NCI-H524 (cell line): ENCODE results near the gene CEP72.

ENCODE experiments used
- DNase-seq, 2 experiments: peaks; one replicate each; lab custom pipeline; 2025; lab: John Stamatoyannopoulos, UW

CEP72 gene

DNA sequence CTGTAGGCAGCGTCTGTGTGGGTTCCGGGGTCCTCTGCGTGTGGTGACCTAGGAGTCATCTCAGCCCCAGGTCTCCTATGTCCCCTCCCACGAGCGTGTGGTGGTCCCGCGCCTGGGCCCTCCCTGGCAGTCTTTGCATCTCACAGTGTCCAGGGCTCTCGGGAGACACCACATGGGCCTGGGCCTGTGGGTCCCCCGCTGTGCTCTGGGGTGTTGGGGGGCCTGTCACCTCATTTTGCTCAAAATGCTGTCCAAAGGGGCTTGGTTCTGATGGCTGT, 27.1 kb downstream of the CEP72 start:
- DNase-seq: no peak

DNA sequence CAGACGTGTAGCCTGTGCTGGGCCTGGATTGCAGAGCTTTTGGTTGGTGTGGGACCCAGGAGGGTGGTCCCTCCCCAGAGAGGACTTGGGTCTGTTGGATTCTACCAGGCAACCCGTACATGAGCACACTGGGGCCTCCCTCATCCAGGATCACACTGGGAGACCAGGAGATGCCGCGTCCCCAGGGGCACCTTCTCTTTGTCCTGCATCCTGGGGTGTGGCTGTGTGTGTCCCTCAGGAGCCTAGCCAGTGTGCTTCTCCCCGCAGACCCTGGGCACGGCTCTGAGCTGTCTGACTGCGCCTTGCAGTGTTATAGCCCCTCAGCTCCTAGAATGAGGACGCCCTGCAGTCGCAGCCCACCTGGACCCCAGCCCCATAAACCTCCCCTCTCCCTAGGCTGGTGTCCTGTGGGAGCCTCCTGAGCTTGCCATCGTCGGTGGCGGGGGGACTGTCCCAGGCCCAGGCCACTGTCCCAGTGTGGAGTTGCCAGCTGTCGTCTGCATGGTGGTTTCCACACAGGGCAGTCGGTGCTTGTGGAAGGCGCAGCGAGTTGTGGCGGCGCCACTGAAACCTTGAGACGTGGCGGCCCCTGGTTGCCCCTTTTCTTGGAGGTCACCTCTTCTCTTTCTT, 27.6 kb downstream of the CEP72 start:
- no peak for DNase-seq

DNA sequence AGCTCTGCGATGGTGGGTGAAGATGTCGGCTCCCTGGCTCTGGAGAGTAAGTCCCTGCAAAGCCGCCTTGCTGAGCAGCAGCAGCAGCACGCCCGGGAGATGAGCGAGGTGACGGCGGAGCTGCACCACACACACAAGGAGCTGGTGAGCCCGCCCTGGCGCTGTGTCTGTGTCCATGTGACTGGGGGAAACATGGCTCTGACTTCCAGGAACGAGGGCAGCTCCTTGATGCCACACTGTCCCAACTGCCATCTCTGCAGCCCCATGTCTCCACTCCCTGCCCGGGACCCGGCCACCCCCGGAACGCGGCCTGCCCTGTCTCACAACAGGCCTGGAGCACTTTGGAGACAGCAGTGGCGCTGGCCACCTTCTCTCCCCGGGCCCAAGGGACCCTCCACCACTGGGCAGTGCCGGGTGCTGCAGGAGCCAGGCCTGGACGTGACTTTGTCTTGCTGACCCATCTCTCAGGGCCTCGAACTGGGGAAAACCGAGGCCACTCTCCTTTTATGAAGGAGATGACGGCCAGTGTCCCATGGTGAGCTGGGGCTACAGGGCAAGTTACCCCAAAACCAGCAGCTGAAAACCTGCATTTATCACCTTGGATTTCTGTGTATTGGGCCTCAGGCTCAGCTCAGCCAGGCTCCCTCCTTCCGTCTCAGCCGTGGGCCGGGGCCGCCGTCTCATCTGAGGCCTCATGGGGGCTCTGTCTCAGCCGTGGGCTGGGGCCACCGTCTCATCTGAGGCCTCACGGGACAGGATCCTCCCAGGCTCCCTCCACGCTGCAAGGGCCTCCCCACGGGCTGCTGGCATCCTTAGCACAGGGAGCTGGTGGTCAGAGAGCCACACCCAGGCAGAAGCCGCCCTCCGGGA, 28.6 kb downstream of the CEP72 start:
- DNase-seq: no peak

DNA sequence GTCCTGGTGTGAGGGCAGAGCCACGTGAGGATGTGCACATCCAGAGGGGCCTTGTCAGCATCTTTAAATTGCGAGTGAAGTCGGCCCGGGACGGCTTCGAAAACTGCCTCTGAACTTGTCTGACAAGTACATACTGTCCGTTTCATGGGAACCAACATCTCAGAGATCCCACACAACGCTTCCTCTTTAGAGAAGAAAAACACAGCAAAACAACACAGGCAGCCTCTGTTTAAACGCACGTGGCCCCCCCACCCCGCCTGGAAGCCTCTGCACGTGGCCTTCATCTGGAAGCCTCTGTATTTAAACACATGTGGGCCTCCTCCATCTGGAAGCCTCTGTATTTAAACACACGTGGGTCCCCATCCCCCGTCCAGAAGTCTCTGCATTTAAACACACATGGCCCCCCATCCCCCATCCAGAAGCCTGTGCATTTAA, 29.2 kb downstream of the CEP72 start:
- DNase-seq: no peak

DNA sequence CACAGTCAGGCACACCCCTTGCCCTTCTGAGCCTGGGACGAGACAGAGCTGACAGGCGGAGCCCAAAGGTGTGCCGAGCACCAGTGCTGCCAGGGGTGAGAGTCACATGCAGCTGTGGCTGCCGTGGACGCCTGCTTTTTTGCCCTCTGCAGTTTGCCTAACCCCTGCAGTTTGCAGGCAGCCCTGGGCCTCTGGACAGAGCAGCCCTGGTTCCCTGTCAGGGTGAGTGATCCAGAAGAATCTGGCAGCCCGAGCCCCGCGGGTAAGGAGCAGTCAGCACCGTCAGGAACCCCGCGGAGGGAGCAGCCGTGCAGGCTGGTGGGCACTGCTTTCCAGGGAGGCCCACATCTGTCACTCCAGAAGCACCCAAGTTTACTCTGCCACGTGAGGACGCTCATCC, 30.3 kb downstream of the CEP72 start:
- DNase-seq: no peak

DNA sequence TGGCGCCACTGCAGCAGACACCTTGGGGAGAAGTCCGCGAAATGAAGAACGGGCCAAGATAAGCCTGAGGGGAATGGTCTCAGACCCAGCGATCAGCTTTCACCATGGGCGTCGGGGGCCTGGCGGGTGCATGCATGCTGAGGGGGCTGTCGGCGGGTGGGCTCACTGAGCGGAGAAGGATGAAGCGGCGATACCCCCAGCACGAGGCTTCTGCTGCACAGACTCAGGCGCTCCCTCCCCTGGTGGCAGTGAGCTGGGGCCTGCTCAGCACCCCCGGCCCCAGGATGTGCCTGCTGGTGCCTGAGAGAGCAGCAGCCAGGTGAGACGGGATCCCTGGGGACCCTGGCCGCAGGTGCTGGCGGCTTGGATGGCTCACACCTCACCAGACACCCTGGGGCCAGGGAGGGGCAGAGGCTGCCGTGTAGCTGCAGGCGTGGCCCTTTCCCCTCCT, 31.2 kb downstream of the CEP72 start:
- no peak for DNase-seq

DNA sequence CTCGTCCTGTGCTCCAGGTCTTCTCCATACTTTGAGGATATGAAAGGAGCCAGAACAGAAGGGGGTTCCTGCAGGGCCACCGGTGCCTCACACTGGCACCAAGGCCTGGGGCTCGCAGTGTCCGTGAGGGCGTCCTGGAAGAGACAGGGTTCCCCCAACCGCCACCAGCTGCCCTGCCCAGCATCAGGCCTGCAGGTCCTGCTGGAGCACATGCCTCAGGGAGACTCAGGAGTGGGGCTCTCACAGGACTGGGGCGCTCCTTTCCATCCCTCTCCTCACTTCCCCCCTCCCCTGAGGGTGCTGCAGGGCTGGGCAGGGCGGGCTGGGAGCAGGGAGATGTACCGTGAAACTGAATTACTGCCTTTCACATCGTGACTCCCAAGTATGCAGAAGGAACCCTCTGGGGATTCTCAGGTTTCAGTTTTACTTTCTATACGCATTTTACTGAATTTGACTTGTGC, 31.7 kb downstream of the CEP72 start:
- DNase-seq: no peak

DNA sequence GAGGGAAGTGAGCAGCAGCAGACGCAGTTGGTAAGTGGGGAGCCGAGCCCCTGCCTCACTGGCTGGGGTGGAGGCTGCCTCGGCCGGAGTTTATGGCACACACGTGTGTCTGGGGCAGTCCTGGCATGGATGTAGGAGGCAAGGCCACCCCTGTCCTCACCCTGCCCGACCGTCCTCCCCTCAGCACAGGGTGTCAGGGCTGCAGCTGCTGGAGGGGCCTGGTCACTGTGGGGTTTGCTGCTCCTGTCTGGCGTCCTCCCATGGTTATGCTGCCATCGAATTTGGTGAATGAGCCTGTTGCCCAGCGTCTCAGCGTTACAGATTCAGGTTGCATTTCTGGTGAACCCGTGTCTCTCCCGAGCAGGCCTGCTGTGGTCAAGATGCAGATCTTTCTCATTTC, 32.4 kb downstream of the CEP72 start:
- DNase-seq: no peak

DNA sequence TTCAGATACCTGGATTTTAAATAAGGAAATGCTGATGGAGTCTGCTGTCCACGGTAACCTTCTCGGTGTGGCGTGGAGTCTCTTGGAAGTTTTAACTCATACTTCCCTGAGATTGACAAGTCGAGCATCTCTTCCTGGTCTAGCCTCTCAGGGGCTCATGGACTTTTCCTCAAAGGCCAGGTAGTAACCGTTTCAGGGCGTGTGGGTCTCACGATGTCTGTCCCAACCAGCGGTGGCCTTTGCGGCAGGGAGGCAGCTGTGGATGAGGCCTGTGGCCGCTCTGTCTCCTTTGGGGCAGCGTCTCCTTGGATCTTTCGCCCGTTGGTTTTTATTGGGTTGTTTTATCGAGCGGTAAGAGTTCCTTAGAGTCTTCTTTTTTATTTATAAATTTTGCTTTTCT, 32.8 kb downstream of the CEP72 start:
- DNase-seq: no peak

DNA sequence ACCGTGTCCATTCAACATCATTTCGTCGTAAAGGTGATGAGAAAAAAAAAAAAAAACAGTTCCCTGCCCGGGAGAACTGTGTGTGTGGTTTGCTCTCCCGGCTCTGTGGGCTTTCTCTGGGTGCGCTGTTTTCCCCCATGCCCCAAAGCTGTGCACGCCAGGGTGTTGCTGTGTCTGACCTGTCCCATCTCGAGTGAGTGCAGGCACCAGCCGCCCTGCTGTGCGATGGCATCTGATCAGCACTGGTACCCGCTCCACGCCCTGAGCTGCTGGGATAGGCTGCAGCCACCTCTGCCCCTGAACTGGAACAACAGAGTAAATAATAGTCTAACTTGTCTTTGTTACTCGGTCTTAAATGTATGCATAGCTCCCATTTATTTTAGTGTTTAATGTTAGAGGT, 33.3 kb downstream of the CEP72 start:
- DNase-seq: no peak

DNA sequence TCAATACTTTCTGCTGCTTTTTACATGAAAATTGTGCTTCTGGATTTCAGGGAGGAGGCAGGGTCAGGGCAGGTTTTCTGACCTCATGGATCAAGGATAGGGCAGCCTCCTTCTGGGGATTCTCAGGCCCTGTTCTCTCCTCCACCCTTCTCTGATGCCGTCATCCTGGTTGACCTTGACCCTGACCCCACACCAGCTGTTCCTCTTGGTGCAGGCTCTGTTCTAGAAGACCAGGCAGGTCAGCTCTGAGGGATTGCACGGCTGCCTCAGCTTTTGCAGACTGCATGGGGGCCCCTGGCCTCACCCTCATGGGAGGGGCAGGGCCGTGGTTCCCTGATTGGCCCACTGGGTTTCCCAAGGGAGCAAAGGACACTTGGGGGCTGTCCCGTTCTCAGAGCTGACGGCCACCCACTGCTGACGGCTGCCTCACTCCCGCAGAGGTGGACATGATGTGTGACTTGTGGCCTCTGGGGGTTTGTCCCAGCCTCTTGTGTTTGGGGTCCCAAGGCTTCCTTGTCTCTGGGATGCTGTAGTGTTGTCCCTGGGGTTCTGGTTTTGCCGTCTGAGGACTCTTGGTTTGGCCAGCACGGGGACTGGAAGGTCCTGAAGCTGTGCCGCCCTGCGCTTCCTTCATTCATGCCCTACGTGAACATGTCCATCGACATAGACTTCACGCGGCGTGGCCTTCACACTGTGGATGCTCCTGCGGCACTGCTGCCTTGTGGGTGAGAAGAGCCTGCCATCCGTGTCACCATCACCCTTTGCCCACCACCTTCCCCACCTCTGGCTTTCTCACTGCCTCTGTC, 34.5 kb downstream of the CEP72 start:
- no peak for DNase-seq

DNA sequence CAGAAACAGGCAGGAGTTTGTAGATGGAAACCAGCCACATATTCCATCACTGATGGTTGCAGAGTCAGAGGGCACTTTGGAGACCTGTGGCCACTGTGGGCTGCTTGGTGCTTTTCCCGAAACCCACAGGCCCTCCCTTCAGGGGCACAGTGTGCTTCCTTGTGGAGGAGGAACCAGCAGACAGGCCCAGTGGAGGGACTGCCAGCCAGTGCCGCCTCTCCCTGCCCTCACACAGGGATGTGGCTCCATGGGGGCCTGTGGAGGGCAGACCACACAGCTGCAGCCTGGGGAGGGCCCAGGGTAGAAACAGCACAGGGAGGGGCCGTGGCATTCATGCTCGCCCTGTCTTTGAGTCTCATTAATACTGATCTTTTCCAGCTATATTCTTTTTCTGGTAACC, 35.2 kb downstream of the CEP72 start:
- DNase-seq: no peak

DNA sequence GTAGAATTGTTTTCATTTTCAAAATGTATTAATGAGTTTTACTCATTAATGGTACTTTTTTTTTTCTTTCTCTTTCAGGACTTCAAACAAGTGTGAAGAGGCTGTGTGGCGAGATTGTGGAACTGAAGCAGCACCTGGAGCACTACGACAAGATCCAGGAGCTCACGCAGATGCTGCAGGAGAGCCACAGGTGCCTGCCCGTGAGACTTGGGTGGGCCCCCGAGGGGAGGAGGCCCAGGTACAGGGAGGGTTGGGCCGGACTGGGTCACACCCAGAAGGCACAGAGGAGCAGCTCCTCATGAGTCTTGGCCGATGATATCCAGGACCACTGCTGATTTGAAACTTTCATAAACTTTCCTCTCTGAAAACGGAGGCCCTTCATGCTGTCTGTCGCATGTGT, 35.6 kb downstream of the CEP72 start:
- no peak for DNase-seq

DNA sequence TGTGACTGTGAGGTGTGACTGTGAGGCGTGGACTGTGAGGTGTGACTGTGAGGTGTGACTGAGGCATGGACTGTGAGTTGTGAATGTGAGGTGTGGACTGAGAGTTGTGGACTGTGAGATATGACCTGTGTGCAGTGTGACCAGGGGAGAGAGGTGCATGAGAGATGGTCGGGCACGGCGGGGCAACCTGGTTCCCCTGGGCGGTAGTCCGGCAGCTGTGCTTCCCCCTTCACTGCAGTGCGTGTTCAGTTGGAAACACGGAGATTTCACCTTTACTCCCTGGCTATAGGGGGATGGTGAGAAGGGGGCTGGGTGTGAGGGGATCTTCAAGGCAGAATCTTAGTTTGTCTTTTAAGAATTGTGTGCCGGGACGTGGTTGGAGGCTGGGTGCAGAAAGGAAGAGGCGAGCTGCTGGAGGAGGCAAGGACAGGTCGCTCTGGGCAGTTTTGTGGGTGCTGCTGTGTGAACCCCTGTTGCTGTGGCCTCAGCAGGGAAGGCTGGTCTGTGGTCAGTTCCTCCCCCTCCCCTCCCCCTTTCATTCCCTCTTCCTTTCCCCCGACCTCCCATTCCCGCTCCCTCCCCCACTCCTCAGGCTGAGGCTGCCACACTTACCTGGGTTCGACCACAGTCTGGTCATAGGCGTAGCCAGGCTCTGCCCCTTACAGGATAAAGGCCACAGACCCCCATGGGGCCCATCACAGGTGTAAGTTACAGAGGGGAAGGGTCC, 39.3 kb downstream of the CEP72 start:
- no peak for DNase-seq

DNA sequence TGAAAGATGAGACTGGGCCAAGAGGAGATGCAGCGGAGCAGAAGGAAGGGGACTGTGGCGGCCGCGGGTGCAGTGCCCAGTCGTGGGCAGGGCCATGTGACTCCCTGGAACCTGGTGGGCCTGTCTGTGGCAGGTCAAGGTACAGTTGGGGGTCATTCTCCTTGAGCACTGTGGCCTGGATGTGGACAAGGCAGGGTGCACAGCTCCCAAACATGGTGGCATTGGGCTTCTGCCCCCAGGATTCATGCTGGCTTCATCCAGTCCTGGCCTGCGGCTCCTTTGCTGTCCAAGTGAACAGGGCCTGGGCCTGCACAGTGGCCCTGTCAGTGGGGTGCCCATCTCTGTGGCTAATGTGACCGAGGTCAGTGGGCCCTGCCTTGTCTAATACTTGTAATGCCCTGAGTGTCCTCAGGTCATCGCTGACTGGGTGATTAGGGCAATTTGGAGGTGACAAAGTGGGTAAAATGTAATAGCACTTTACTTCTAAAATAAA, 39.9 kb downstream of the CEP72 start:
- no peak for DNase-seq

DNA sequence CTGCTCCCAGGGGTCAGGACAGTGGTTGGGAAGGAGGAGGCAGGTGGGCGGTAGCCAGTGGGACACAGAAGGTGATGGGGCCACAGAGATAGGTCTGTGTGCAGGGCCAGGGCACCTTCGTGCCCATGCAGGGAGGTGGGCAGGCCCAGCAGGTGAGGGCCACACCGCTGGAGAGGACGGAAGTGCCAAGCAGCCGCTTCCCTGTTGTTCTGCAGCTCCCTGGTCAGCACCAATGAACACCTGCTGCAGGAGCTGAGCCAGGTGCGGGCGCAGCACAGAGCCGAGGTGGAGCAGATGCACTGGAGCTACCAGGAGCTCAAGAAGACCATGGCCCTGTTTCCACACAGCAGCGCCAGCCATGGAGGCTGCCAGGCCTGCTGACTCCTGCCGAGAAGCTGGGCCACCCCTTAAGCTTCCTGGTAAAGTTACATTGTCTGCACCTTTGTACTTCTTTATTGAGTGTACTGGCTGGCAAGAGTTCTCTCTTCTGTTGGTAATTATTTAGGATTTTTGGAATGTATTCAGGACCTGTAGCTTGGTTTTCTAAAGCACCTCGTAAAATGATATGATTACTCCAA, 40.7 kb downstream of the CEP72 start:
- DNase-seq: no peak

DNA sequence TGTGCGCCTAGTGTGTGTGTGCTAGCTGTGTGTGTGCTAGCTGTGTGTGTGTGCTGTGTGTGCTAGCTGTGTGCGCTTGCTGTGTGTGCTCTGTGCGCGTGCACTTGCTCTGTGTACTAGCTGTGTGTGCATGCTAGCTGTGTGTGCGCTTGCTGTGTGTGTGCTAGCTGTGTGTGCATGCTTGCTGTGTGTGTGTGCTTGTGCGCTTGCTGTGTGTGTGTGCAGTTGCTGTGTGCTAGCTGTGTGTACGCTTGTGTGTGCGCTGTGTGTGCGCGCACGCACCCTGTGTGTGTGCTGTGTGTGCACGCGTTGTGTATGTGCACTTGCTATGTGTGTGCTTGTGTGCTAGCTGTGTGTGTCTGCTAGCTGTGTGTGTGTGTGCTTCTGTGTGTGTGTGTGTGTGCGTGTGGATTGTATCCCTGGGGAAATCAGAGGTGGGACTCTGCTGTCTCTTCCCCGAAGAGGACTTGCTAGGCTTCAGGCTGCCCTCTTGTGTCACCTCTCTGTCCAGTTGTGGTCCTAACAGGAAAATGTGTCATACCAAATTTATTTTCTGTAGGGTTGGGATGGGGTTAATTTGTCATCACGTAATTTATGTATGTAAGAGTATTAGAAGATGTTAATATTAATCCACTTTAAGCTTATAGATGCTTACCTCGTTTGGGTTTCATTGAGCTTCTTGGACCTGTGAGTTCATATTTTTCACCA, 42.1 kb downstream of the CEP72 start:
- DNase-seq: no peak

DNA sequence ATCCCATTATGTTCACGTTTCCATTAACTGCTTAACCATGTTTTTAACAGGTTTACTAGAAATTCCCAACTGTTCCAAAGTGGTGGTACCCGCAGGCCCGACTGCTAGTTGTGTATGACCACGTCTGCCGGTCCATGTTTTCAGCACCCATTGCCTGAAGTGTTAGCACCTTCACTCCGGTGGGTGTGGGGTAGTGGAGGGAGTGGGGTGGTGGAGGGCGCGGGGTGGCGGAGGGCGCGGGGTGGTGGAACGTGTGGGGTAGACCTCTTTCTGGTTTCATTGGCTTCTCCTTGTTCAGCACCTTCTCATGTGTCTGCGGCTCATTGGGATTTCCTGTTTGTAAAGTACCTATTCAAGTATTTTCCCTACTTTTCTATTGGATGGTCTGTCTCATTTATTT, 43.3 kb downstream of the CEP72 start:
- no peak for DNase-seq

DNA sequence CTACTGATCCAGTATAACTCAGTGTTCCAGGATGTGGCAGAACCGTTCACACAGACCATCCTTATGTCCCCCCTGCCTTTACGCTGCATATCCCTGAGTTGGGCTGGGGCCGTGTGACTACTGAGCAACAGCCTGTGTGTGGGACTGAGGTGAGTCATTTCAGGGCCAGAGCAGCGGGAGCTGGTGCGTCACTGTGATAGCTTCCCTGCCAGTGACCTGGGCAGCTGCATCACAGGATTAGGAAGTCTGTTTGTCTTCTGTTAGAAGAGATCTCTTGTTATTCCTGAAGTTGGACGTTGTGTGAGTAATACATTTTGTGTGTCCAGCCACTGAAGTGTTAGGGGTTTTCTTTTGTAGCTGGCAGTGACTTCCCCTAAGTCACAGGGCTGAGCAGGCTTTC, 45.4 kb downstream of the CEP72 start:
- DNase-seq: no peak

DNA sequence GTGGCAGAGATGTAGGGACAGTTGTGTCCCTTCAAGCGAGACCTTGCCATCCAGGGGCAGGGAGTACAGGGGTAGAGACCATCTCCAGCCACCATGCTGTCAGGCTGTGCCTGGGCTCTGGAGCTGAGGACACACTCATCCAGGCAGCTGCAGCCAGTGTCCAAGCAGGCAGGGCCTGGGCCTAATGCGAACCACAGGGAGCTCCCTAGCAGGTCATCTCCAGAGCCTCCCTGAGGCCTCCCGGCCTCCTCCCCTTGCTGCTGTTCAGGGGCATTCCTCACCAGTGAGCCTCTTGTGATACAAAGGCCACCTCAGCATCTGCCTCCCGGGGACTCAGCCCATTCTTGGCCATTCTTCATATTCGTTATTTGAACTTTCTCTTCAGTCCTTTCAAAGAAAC, 46.0 kb downstream of the CEP72 start:
- DNase-seq: no peak
